NT2/D1 (cell line): ENCODE data around the gene BIRC5.

ENCODE experiments used
- DNase-seq: peaks from one replicate; pipeline ENCODE4 v3.0.0-alpha.2; 2011; ENCODE audit warnings: low read depth, low spot score
- H3K27me3 ChIP-seq: 2 replicates; pipeline ENCODE4 v1.6.0; 2011; ENCODE audit warnings: mild to moderate bottlenecking; ENCODE audit not compliant: insufficient read length, insufficient read depth
- H3K36me3 ChIP-seq: 2 replicates; pipeline ENCODE4 v1.6.1; 2011; ENCODE audit warnings: mild to moderate bottlenecking, low read length, mixed read lengths; ENCODE audit not compliant: insufficient read depth, insufficient read length
- H3K4me1 ChIP-seq: 2 replicates; pipeline ENCODE4 v1.5.1; 2011; ENCODE audit not compliant: insufficient read depth, insufficient read length
- H3K4me3 ChIP-seq: 2 replicates; pipeline ENCODE4 v1.5.1; 2011; ENCODE audit warnings: low read depth; ENCODE audit not compliant: insufficient read length
- H3K9ac ChIP-seq: 2 replicates; pipeline ENCODE4 v1.6.0; 2011; ENCODE audit warnings: low read depth; ENCODE audit not compliant: insufficient read length
- H3K9me3 ChIP-seq: 2 replicates; pipeline ENCODE4 v1.5.1; 2011; ENCODE audit warnings: mild to moderate bottlenecking, low read length; ENCODE audit not compliant: insufficient read depth
- SUZ12 ChIP-seq: IDR thresholded peaks from 2 replicates; pipeline ENCODE4 v1.6.1; 2011; ENCODE audit not compliant: insufficient read length, insufficient read depth; ENCODE audit errors: extremely low read depth
- YY1 ChIP-seq: IDR thresholded peaks from 2 replicates; pipeline ENCODE4 v1.6.1; 2011; ENCODE audit not compliant: insufficient read length, insufficient read depth
- ZNF274 ChIP-seq: IDR thresholded peaks from 2 replicates; pipeline ENCODE4 v1.6.1; 2011; ENCODE audit warnings: mild to moderate bottlenecking, low read depth, low read length

BIRC5 gene

DNA sequence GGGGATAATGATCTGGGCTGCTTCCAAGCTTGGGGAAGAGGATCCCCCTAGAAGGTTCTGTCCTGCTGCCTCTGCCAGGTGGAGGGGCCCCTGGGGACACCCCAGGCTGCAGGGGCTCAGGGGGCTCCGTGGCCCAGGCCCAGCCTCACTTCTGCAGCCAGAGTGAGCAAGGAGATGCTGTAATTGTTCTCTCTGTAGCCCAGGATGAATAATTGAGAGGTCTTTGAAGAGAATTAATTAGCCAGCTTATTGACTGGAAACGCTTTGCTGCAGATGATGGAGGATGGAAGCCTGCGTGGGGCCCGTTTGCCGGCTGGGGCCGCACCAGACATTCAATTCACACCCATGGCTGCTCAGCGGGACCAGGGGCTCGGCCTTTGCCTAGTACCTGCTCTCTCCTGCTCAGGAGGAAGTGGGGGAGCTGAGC, 55.9 kb downstream of the BIRC5 start:
- Histone ChIP-seq H3K4me3 (no peak overlapping the region), H3K27me3 (peaks cover 27% of the 10 kb centered on the region), H3K4me1 (peaks cover 44% of the 10 kb centered on the region), H3K9me3 (peaks cover 3% of the 10 kb centered on the region; the same call in 1 of the 2 replicates), H3K9ac (peak overlapping the region; percentile 78), H3K36me3 (no peaks in the 10 kb centered on the region)
- TF ChIP-seq SUZ12 (no peak), ZNF274 (no peak)
- DNase-seq = no peak

GRCh38 chr17:78271419-78272170, 57.5 kb downstream of the BIRC5 start:
- Histone ChIP-seq H3K4me3 (no peak overlapping the region), H3K4me1 (peaks cover 41% of the 10 kb centered on the region), H3K27me3 (peaks cover 27% of the 10 kb centered on the region), H3K9me3 (peaks cover 3% of the 10 kb centered on the region; the same call in 1 of the 2 replicates), H3K36me3 (no peaks in the 10 kb centered on the region), H3K9ac (no peak overlapping the region)
- TF ChIP-seq SUZ12 (no peak), YY1 (no peak), ZNF274 (no peak)
- no peak for DNase-seq

- H3K27me3 ChIP-seq = peaks cover 27% of the 10 kb centered on the region
- H3K4me3 ChIP-seq = no peak overlapping the region
- peaks cover 40% of the 10 kb centered on the region for H3K4me1 ChIP-seq
- TF ChIP-seq ZNF274 = no peak
- TF ChIP-seq SUZ12 = no peak
- TF ChIP-seq YY1 = no peak
- no peak for DNase-seq
- no peak overlapping the region for H3K9ac ChIP-seq
- peaks cover 3% of the 10 kb centered on the region; the same call in 1 of the 2 replicates for H3K9me3 ChIP-seq
- no peaks in the 10 kb centered on the region for H3K36me3 ChIP-seq
Observed at GRCh38 chr17:78272181-78272913, 58.3 kb downstream of the BIRC5 start.

GRCh38 chr17:78272914-78273258, 58.8 kb downstream of the BIRC5 start:
- peaks cover 3% of the 10 kb centered on the region; the same call in 1 of the 2 replicates for H3K9me3 ChIP-seq
- no peak overlapping the region for H3K9ac ChIP-seq
- H3K4me1 ChIP-seq = peaks cover 34% of the 10 kb centered on the region
- H3K4me3 ChIP-seq = no peak overlapping the region
- TF ChIP-seq YY1 = no peak
- TF ChIP-seq SUZ12 = no peak
- no peak for TF ChIP-seq ZNF274
- DNase-seq = no peak
- H3K36me3 ChIP-seq = no peaks in the 10 kb centered on the region
- H3K27me3 ChIP-seq = peaks cover 27% of the 10 kb centered on the region

DNA sequence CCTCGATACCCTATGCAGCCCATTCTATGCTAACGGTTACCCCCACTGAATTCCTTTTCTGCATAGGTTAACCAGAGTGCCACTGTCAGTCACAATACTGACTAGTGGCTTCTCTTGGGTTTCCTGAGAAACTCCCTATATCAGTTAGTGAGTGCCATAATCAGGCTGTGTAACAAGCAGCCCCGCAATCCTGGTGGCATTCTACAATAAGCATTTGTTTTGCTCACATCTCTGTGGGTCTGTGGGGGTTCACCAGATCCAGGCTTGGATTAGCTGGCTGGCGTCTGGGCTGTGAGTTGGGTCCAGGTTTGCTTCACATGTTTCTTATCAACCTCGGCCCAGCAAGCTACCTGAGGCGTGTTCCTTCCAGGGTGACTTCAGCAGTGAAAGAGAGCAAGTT, 59.8 kb downstream of the BIRC5 start:
- no peak overlapping the region for H3K9ac ChIP-seq
- H3K9me3 ChIP-seq = peaks cover 3% of the 10 kb centered on the region; the same call in 1 of the 2 replicates
- no peak overlapping the region for H3K4me3 ChIP-seq
- peaks cover 21% of the 10 kb centered on the region for H3K27me3 ChIP-seq
- peaks cover 28% of the 10 kb centered on the region for H3K4me1 ChIP-seq
- no peak for DNase-seq
- TF ChIP-seq ZNF274 (no peak), SUZ12 (no peak)
- H3K36me3 ChIP-seq = no peaks in the 10 kb centered on the region
